Measurements from ENCODE around the gene PLCH1.

PLCH1 gene

DNA sequence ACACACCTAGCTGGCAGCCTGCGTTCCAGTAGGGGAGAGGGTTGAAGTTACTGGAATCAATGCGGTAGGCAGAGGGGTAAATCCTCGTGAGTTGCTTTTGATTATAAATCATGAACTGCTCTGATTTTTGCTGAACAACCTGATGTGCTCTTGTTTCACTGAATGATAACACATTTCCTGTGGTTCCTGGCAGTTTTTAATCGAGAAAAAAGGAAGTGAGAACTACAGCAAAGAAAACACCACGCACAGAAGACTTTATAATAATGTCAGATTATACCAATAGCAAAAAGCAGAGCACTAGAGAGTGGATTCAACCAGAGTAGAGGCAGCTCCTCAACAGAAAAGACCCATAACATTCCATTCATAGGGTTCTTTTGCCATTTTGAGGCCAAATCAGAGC lies 250.5 kb downstream of the PLCH1 start:
- H3K27ac ChIP-seq (ENCODE audit: low read depth, low read length), result no peak overlapping the region
- H3K9ac ChIP-seq (ENCODE audit: low read length), result no peak overlapping the region
- H3K27me3 ChIP-seq (ENCODE audit: control insufficient read depth, insufficient read depth, low read length), result no peaks in the 10 kb centered on the region
- H3K4me1 ChIP-seq (ENCODE audit: control insufficient read depth, insufficient read depth, low read length), result no peaks in the 10 kb centered on the region
- H3K4me3 ChIP-seq (ENCODE audit: low read length), result no peak overlapping the region
- H3K36me3 ChIP-seq (ENCODE audit: control insufficient read depth, insufficient read depth, low read length), result no peaks in the 10 kb centered on the region

DNA sequence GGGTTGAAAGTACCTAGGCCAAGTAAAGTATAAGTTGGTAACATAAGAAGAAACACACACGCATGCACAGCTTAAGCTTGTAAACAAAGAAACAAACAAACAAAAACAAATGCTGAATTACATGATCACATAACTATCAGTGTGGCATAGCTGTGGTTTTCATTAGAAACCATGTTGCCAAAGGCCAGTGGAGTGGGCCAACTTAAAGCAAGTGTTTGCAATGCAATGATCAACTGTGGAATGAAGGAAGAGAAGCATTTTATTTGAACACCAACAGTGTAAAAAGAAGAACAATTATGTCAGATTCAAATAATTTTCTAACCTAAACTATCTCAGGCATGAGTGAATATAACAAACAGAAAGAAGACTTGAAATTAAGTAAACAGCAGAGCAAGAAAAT lies 252.0 kb downstream of the PLCH1 start:
- H3K4me3 ChIP-seq (ENCODE audit: low read length), result no peak overlapping the region
- H3K36me3 ChIP-seq (ENCODE audit: control insufficient read depth, insufficient read depth, low read length), result no peaks in the 10 kb centered on the region
- H3K4me1 ChIP-seq (ENCODE audit: control insufficient read depth, insufficient read depth, low read length), result no peaks in the 10 kb centered on the region
- no peaks in the 10 kb centered on the region for H3K27me3 ChIP-seq (ENCODE audit: control insufficient read depth, insufficient read depth, low read length)
- H3K9ac ChIP-seq (ENCODE audit: low read length), result no peak overlapping the region
- H3K27ac ChIP-seq (ENCODE audit: low read depth, low read length), result no peak overlapping the region

DNA sequence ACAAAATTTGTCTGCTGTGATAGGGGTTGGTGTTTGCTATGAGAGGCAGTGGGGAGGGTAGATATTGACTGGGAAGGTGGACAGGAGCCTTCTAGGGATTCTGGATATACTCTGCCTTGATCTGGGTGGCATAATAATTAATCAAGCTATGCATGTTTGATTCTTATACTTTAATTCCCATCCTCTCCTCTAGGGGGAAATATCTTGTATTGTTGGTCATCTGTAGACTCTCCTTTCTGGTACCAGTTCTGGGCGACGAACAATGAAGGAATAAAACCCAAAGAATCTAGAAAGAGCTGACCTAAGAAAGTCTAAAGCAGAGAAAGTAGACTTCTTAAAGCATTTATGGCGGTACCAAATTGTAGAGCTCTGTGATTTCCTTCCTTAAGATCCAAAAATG lies 253.2 kb downstream of the PLCH1 start:
- no peaks in the 10 kb centered on the region for H3K36me3 ChIP-seq (ENCODE audit: control insufficient read depth, insufficient read depth, low read length)
- H3K4me1 ChIP-seq (ENCODE audit: control insufficient read depth, insufficient read depth, low read length), result no peaks in the 10 kb centered on the region

DNA sequence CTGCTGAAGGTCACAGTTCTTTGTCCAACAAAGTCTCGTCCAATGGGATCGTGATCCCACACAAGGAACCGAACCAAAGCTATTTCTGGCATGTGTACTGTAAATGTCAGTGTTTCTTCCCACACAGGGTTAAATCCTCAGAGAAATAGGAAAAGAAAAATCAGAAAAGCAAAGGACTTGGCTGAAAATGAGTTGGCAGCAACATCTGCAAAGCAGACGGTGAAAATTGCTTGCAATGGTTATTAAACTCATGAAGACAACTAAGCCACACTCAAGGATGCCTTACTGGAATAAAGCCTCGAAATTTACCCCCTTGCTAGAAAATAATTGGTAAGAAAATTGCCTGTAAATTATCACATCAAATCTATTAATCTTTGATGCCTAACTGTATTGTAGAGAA lies 256.2 kb downstream of the PLCH1 start:
- Histone ChIP-seq H3K4me1 (ENCODE audit: control insufficient read depth, insufficient read depth, low read length) (no peaks in the 10 kb centered on the region), H3K4me3 (ENCODE audit: low read length) (no peak overlapping the region), H3K27me3 (ENCODE audit: control insufficient read depth, insufficient read depth, low read length) (no peaks in the 10 kb centered on the region), H3K27ac (ENCODE audit: low read depth, low read length) (no peak overlapping the region), H3K36me3 (ENCODE audit: control insufficient read depth, insufficient read depth, low read length) (no peaks in the 10 kb centered on the region), H3K9ac (ENCODE audit: low read length) (no peak overlapping the region)

More for the DNA sequence above, 253.2 kb downstream of the PLCH1 start:
- H3K4me3 ChIP-seq (ENCODE audit: low read length), result no peak overlapping the region
- H3K9ac ChIP-seq (ENCODE audit: low read length), result no peak overlapping the region
- H3K27me3 ChIP-seq (ENCODE audit: control insufficient read depth, insufficient read depth, low read length), result no peaks in the 10 kb centered on the region
- no peak overlapping the region for H3K27ac ChIP-seq (ENCODE audit: low read depth, low read length)

DNA sequence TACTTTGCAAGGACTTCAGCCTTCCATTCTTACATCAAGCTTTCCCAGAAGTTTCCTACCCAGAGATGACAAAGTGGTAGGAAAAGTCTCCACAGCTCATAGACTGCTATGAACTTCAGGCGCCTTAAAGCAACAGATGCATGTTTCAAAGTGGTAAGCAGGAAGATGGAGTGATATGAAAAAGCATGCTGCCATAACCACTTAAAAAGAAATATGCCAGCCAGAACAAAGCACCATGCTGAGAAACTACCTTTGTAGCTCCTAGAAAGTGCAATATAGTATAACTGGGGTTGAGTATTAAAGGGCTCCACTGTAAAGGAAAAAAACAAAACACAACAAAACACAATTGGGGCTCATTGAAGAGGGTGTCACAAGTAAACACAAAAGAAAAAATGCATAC lies 259.0 kb downstream of the PLCH1 start:
- H3K4me3 ChIP-seq (ENCODE audit: low read length), result no peak overlapping the region
- no peaks in the 10 kb centered on the region for H3K27me3 ChIP-seq (ENCODE audit: control insufficient read depth, insufficient read depth, low read length)
- H3K4me1 ChIP-seq (ENCODE audit: control insufficient read depth, insufficient read depth, low read length), result no peaks in the 10 kb centered on the region

DNA sequence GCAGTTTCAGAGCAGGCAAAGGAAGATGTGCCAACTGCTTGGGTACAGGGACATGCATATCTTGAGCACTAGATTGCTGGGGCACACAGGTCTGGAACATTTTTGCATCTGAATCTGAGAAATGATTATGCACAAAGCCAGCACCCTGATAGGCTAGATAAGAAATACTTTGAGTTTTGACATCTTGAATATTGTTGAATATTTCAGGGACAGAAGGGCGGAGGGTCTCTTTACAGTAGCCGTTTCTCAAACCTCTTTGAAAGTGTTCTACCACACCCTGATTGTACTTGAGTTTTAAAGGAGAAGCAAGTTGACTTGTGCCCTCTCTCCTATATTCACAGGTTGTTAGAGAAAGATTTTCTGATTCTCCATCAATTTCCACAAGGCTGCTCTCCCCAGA lies 263.3 kb downstream of the PLCH1 start:
- H3K27me3 ChIP-seq (ENCODE audit: control insufficient read depth, insufficient read depth, low read length), result no peaks in the 10 kb centered on the region
- H3K4me3 ChIP-seq (ENCODE audit: low read length), result no peak overlapping the region
- H3K4me1 ChIP-seq (ENCODE audit: control insufficient read depth, insufficient read depth, low read length), result no peaks in the 10 kb centered on the region
- H3K36me3 ChIP-seq (ENCODE audit: control insufficient read depth, insufficient read depth, low read length), result no peaks in the 10 kb centered on the region
- no peak overlapping the region for H3K27ac ChIP-seq (ENCODE audit: low read depth, low read length)
- H3K9ac ChIP-seq (ENCODE audit: low read length), result no peak overlapping the region

More for the DNA sequence above, 259.0 kb downstream of the PLCH1 start:
- Histone ChIP-seq H3K9ac (ENCODE audit: low read length) (no peak overlapping the region), H3K27ac (ENCODE audit: low read depth, low read length) (no peak overlapping the region), H3K36me3 (ENCODE audit: control insufficient read depth, insufficient read depth, low read length) (no peaks in the 10 kb centered on the region)

DNA sequence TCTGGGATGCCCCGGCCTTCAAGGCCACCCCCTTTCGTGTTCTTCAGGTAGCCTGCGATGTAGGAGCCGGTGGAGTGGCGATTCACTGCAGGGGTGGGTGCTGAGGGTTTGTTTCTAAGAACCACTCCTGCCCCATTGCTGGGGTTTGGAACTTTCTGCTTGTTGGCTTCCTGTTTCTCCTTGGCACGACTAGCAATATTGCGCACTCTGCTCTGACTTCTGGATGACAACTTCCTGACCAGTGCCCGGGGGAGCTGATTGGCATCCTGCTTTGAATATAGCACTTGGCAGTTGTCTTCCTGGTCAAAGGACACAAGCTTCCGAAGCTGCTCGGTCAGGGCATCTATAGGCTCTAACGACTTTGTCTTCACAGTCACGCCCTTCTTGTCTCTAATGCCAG lies 263.8 kb downstream of the PLCH1 start:
- Histone ChIP-seq H3K4me3 (ENCODE audit: low read length) (no peak overlapping the region), H3K27me3 (ENCODE audit: control insufficient read depth, insufficient read depth, low read length) (no peaks in the 10 kb centered on the region), H3K27ac (ENCODE audit: low read depth, low read length) (no peak overlapping the region), H3K9ac (ENCODE audit: low read length) (no peak overlapping the region), H3K36me3 (ENCODE audit: control insufficient read depth, insufficient read depth, low read length) (no peaks in the 10 kb centered on the region), H3K4me1 (ENCODE audit: control insufficient read depth, insufficient read depth, low read length) (no peaks in the 10 kb centered on the region)

DNA sequence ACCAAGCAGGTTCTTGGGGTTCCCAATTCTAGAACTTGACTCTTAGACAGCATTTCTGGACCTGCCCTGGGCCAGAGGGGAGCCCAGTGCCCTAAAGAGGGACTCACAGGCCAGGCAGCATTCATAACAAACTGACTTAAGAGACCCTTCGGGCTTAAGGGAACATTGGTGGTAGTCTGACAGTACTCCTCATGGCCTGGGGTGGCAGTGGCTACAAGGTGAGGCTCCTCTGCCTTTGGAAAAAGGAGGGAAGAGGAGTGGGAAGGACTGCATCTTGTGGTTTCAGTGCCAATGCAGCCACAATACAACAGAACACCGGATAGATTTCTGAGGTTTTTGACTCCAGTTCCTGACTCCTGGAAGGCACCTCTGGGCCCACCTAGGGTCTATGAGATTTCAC lies 279.2 kb downstream of the PLCH1 start:
- no peak overlapping the region for H3K4me3 ChIP-seq (ENCODE audit: low read length)
- no peaks in the 10 kb centered on the region for H3K4me1 ChIP-seq (ENCODE audit: control insufficient read depth, insufficient read depth, low read length)
- no peaks in the 10 kb centered on the region for H3K36me3 ChIP-seq (ENCODE audit: control insufficient read depth, insufficient read depth, low read length)
- no peaks in the 10 kb centered on the region for H3K27me3 ChIP-seq (ENCODE audit: control insufficient read depth, insufficient read depth, low read length)
- H3K27ac ChIP-seq (ENCODE audit: low read depth, low read length), result no peak overlapping the region
- H3K9ac ChIP-seq (ENCODE audit: low read length), result no peak overlapping the region

DNA sequence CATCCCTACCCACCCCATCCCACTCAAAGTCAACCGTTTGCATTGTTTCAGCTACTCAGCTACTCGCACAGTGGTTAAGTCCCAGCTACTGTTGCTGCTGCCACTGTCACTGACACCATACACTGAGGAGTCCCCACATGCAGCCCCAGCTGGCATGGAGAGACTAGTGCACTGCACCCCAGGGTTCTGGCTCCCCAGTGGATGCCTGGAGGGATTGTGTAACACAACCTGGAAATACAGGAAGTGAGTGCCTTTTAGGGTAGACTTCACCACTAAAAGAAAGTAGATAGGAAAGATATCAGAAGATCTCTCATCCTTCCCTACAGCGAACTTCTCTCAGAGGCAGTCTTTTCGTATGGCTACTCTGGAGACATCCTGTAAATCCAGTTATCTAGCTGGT lies 282.2 kb downstream of the PLCH1 start:
- Histone ChIP-seq H3K4me3 (ENCODE audit: low read length) (no peak overlapping the region), H3K9ac (ENCODE audit: low read length) (no peak overlapping the region), H3K4me1 (ENCODE audit: control insufficient read depth, insufficient read depth, low read length) (no peaks in the 10 kb centered on the region), H3K36me3 (ENCODE audit: control insufficient read depth, insufficient read depth, low read length) (no peaks in the 10 kb centered on the region), H3K27me3 (ENCODE audit: control insufficient read depth, insufficient read depth, low read length) (no peaks in the 10 kb centered on the region), H3K27ac (ENCODE audit: low read depth, low read length) (no peak overlapping the region)

DNA sequence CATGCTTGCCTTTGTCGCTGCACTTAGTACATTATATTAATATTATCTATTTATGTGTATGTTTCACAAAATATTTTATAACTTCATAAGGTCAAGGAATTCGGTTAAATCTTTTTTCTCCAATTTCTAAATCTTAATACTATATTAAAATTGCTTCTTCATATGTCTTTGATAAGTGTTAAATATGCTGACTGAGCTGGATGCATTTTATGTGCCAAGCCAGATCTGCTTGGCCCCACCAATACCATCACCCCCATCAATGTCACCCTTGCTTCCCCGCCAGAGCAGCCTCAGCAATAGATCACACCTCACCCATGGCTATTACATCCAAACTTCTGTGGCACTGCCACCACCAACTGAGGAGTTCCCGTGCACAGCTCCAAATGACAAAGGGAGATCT lies 287.3 kb downstream of the PLCH1 start:
- Histone ChIP-seq H3K9ac (ENCODE audit: low read length) (no peak overlapping the region), H3K36me3 (ENCODE audit: control insufficient read depth, insufficient read depth, low read length) (no peaks in the 10 kb centered on the region), H3K27ac (ENCODE audit: low read depth, low read length) (no peak overlapping the region), H3K4me3 (ENCODE audit: low read length) (no peak overlapping the region), H3K4me1 (ENCODE audit: control insufficient read depth, insufficient read depth, low read length) (no peaks in the 10 kb centered on the region), H3K27me3 (ENCODE audit: control insufficient read depth, insufficient read depth, low read length) (no peaks in the 10 kb centered on the region)

DNA sequence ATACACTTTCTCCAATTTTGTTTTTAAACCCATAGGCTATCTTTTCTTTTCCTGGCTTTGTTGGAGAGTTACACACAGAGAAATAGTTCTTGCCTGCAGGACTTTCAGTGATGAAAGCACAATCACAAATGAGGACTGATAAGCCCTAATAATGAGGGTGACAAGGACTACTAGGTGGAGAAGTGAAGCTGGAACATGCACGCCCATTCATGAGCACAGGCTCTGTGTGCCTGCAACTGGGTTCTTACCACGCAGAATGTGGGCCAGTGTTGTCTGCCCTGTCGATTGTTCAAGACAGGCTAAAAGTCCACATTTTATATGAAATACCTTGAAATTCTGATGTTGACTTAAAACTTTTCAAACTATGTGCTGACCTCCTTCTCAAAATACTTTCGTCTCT lies 289.1 kb downstream of the PLCH1 start:
- Histone ChIP-seq H3K36me3 (ENCODE audit: control insufficient read depth, insufficient read depth, low read length) (no peaks in the 10 kb centered on the region), H3K27me3 (ENCODE audit: control insufficient read depth, insufficient read depth, low read length) (no peaks in the 10 kb centered on the region), H3K4me3 (ENCODE audit: low read length) (no peak overlapping the region), H3K27ac (ENCODE audit: low read depth, low read length) (no peak overlapping the region), H3K9ac (ENCODE audit: low read length) (no peak overlapping the region), H3K4me1 (ENCODE audit: control insufficient read depth, insufficient read depth, low read length) (no peaks in the 10 kb centered on the region)

DNA sequence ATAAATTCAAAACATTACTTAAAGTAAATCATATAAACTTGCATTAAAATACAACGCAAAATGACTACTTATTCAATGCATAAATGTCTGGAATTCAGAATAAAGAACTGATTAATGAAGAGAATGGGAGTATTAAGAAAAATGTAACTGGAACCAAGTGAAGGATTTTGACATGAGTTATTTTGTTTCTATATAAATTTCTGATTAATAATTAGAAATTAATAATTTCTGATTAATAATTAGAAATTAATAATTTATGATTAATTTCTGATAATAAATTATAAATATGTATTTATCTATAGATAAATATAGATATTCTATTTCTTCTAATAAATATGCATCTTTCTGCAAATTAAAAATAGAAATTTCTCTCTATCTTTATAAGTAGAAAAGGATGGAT lies 291.4 kb downstream of the PLCH1 start:
- H3K36me3 ChIP-seq (ENCODE audit: control insufficient read depth, insufficient read depth, low read length), result no peaks in the 10 kb centered on the region
- H3K27ac ChIP-seq (ENCODE audit: low read depth, low read length), result no peak overlapping the region
- no peak overlapping the region for H3K4me3 ChIP-seq (ENCODE audit: low read length)
- H3K27me3 ChIP-seq (ENCODE audit: control insufficient read depth, insufficient read depth, low read length), result no peaks in the 10 kb centered on the region
- H3K4me1 ChIP-seq (ENCODE audit: control insufficient read depth, insufficient read depth, low read length), result no peaks in the 10 kb centered on the region
- H3K9ac ChIP-seq (ENCODE audit: low read length), result no peak overlapping the region

DNA sequence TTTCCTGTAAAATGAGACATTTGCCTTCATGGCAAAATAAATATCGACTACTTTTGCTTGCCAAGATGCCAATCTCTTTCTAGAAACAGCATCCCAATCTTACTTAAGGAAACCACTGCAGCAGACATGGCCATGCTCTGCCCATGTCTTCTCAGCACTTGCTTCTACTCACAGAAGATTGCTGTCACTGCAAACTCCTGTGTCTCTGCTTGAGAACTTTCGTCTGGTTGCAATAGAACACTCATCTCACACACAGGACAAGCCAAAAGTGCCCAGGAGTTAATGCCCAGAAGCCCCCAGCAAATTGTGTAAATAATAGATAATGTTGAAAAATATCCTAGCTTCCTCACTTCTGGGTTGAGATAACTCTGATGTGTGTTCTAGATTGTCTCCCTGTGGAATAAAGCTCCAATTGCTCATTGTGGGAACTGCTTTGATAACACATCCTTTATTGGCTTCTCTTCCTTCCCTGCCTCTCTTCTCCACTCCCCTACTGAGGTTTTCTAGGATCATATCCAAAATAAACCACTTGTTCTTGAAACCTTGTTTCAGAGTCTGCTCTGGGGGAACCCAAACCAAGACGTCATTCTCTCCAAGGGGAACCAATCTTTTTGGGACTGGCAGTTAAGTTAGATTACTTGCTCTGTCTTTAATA lies 295.1 kb downstream of the PLCH1 start:
- Histone ChIP-seq H3K4me3 (ENCODE audit: low read length) (no peak overlapping the region), H3K27me3 (ENCODE audit: control insufficient read depth, insufficient read depth, low read length) (no peaks in the 10 kb centered on the region), H3K4me1 (ENCODE audit: control insufficient read depth, insufficient read depth, low read length) (no peaks in the 10 kb centered on the region), H3K9ac (ENCODE audit: low read length) (no peak overlapping the region), H3K27ac (ENCODE audit: low read depth, low read length) (no peak overlapping the region), H3K36me3 (ENCODE audit: control insufficient read depth, insufficient read depth, low read length) (no peaks in the 10 kb centered on the region)
